Mucosa of gallbladder (tissue), 1 donor: ENCODE measurements around the gene PPTC7. TPM values are rescaled to one million over a fixed set of nuclear protein-coding genes. Genes with fewer than 3 reads are reported as not detected.
"Not testable (repeated sequence)": the region's sequence is repeated elsewhere in the genome, so short reads cannot be mapped to it uniquely, and the experiment has no call there.

Source experiments
- DNase-seq: peaks from one replicate; pipeline ENCODE4 v3.0.0-alpha.2; 2020; ENCODE audit warnings: low spot score
- total RNA-seq: library from RNA; stranded (reverse); gene quantifications from one replicate; pipeline ENCODE4 v1.2.1, GENCODE V29; 2021
- donor health status: DM: no; HTN: no; CAD: no.

Gene PPTC7, protein sequence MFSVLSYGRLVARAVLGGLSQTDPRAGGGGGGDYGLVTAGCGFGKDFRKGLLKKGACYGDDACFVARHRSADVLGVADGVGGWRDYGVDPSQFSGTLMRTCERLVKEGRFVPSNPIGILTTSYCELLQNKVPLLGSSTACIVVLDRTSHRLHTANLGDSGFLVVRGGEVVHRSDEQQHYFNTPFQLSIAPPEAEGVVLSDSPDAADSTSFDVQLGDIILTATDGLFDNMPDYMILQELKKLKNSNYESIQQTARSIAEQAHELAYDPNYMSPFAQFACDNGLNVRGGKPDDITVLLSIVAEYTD
- 18.2 TPM for total RNA-seq

DNA sequence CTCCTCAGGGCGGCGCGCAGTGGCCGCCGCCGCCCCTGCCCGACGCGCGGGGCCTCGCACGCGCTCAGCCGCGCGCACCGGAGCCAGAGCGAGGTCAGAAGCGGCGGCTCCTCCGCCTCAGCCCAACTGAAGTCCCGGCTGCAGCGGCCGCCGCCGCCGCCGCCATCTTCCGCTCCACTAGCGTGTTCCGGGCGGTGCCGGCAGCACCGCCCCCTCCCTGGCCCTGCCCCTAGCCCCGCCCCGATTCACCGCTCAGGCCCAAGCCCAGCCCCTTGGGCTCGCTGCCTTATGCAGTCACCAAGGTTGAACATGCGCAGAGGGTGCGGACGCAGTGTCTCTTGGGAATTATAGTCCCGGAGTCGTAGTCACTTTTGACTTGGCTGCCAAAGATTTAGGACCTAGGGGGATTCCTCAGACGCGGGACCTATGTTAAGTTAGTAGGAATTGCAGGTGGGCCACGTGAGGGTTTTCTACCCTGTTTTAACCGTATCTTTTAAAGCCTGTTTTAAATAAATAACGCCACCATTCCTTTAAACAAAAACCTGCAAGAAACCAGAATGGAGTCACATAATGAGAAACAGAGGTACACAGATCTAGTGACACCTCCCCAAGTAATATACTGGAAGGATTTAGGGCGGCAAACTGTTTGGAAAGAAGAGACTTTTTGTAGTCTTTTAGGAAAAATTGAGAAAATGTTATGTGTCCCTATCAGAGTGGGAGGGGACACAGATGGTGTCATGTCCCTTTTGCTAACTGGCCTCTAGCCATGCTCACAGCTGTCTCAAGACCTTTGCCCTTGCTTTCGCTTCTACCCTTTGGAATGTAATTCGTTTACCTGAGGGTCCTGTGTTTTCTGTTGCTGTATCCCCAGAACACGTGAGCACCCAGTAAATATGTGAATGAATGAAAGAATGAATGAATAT lies at the start of gene PPTC7:
Gene PPTC7, minus strand, starts transcription at position 182 of the 923 bp plus-strand sequence. CDS start 287 bp downstream, outside the sequence.
- peak; percentile 96 for DNase-seq

DNA sequence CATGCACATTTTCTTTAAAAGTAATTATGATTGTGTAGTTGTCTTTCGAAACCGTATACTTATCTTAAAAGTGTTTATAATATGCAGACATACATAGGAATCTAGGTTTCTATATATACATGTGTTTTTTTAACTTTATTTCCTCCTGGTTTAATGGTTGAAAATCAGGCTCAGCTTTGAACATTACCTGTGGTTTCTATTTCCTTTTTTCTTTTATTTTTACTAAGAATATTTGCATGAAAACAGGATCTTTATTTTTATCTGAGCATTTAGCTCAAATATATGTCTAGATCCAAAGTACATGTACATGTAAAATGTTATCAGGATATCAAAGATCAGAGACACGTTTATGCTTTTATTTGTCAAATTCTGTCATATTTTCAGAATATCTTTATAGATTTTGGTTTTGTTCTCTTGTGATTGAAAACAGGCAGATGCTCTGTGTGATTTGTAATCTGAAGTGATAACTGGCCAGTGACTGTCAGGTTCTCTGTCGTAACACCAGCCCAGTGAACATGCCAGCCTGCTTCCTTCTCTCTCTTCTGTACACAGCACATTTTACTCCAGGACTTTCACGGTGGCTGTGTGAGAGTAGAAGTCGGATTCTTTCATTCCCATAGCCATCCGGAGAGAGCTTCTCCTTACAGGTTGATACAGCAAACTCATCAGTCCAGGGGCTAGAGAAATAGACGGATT lies 44.5 kb upstream of the PPTC7 start:
- DNase-seq = no peak

DNA sequence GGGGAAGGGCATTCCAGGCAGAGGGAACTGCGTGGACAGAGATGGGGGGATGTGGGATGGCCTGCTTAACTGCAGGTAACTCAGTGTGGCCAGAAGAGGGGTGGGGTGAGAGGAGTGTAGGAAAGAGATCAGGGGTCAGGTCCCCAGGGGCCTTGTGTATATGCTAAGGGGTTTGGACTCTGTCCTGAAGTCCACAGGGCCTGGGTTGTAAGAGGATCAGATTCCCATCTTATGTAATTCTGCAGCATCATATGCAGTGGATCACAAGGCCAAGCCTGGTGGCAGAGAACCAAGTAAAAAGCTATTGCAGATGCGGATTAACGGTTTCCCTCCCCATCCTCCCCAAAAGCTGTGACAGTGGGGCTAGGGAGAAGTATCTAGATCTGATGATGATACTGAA lies 39.5 kb upstream of the PPTC7 start:
- DNase-seq = no peak

DNA sequence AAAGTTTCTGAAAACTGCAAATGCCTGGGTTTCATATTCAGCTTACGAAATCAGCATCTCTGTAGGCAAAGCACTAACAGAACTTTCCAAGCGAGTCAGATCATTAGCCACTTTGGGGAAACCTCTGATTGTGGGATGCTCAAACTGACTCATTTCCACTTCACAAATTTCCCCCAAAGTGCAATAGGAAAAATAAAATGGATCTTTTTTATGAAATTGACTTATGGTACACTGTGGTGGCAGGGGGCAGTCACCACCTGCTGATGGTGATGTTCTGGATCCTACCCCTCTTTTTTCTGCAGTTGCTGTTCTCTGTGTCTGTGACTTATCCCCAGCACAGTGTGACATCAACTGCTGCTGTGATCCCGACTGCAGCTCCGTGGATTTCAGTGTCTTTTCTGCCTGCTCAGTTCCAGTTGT lies 36.4 kb upstream of the PPTC7 start:
- no peak for DNase-seq

DNA sequence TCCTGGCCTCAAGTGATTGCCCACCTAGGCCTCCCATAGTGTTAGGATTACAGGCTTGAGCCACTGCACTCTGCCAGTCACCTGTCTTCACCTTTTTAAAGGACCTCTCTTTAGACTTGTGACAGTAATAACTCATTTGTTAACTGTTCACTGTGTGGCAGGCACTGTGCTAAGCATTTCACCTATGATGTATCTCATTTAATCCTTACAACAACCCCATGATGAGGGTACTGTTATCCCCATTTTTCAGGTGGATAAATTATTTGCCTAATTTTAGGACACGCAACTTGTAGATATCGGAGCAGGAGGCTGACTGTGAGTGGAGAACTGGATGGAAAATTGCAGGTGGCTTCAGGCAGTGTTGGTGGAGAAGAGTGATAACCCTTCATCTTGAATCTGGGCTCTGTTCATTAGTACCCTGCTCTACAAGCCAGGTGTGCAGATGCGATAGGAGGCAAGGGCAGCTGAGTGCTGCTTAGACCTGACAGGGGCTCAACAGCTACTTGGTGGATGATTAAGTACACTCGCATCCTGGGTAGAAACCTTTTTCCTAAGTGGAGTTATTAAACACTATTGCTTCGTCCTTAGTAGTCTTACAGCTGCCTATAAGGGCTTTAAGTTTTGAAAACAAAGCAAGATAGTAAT lies 33.5 kb upstream of the PPTC7 start:
- DNase-seq = no peak

DNA sequence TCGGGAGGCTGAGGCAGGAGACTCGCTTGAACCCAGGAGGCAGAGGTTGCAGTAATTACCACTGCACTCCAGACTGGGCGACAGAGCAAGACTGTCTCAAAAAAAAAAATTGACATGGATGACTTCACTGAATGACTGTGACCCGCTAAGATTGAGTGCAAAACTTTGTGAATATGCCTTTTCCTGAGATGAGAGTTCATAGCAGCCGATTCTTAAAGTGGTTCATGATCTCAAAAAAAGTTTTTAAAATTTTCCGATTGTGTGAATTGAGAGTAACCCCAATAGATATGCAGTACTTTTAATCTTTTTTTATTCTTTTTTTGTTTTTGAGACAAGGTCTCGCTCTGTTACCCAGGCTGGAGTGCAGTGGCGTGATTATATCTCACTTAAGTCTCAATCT lies 32.1 kb upstream of the PPTC7 start:
- DNase-seq = no peak

DNA sequence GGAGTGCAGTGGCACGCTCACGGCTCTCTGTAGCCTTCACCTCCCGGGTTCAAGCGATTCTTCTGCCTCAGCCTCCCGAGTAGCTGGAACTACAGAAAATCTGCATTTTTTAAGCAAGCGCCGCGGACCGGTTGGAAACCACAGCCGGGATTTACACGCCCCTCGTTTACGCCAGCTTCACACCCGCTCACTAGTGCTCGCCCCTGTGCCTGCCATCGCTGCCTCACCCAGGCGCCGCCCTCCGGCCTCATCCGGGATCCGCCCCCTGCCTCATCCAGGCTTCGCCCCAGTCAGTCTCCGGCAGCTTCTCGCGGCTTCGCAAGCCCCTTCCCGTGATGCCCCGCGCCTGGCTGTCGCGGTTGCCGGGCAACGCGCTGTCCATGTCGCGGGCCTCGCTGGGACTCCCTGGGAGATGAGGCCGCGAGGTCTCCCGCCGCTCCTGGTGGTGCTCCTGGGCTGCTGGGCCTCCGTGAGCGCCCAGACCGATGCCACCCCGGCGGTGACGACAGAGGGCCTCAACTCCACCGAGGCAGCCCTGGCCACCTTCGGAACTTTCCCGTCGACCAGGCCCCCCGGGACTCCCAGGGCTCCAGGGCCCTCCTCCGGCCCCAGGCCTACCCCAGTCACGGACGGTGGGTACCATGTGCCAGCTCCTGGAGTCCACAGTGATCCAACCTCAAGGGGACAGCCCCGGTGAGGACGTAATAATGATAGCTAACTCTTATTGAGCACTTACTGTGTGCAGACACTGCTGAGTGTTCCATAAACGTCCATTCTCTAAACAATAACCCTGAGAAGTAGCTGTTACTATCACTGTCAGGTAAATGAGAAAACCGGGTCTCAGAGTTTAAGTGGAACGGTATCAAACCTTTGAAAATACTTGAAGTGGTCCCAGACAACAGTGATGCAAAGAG lies 30.9 kb upstream of the PPTC7 start, which contains the start of gene TCTN1:
Gene TCTN1, plus strand, starts transcription at position 359 of the 914 bp plus-strand sequence. Its CDS starts 54 bp downstream, at position 413.
- DNase-seq = peak; percentile 97

DNA sequence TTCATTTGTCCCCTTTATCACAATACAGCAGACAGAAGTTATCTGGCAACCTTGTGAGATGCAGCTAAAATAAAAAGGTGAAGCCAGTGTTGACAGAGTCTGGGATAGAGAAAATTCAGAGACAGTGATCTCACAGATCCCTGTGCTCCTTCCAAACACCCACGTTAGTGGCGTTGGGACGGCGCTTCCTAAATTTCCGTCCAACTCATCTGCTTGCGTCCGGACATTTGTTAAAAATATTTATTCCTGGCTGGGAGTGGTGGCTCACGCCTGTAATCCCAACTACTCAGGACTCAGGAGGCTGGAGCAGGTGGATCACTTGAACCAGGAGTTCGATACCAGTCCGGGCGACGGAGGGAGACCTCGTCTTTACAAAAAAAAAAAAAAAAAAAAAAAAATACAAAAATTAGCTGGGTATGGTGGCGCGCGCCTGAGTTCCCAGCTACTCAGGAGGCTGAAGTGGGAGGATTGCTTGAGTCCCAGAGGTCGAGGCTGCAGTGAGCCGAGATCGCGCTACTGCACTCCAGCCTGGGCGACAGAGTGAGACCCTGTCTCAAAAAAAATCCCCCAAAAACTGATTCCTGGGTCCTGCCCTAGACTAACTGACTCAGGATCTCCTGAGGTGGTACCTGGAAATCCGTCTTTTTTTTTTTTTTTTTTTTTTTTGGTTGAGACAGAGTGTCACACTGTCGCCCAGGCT lies 30.1 kb upstream of the PPTC7 start:
- no peak for DNase-seq

DNA sequence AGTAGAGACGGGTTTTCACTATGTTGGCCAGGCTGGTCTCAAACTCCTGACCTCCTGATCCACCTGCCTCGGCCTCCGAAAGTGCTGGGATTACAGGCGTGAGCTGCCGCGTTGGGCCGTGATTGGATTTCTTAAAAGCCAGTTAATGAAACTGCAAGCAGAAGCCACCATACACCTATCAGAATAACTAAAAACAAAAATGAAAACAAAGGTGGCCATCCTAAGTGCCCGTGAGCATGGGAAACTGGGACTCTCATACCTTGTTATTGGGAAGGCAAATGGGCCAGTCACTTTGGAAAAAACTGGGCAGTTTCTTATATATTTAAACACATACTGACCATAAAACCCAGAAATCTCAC lies 23.1 kb upstream of the PPTC7 start:
- no peak for DNase-seq

DNA sequence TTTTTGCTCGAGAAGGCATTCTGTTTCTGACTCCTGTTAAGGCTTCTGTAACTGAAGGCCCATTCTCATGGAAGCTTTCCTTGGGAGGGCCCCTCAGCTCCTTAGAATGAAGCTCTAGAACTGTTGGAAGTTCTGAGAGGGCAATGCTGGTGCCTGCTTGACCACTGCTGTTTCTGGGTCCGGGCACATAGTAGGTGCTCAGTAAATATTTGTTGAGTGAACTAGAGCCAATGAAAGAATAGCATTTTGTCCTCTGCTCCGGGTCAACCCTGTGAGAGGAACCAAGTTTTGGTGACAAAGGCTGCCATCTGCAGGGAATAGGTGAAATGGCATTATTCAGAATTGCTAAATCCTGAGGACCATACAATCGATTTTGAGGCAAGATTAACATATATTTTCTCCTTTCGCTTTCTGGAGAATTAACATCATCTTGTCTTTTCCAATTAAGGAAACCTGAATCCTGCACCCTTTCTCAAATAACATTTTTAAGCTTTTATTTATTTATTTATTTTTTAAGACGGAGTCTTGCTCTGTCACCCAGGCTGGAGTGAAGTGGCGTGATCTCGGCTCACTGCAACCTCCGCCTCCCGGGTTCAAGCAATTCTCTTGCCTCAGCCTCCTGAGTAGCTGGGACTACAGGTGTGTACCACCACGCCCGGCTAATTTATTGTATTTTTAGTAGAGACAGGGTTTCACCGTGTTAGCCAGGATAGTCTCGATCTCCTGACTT lies 19.1 kb upstream of the PPTC7 start:
- DNase-seq = peak; percentile 47

DNA sequence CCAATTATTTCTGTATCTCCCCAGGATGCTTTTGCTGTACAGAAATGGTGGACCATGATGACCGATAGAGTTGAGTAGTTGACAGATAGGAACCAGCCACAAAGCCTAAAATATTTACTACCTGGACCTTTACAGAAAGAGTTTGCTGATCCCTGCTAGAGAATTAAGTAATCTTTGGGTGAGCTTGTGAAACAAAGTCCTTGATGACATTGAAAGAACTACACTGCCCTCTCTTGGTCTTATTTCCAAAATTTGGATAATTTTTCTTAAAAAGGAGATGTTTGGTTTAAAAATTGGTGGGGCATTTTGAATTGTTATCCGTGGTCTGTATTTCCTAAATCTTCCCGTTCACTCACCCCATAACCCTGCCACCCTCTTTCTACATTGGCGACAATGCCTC lies 17.1 kb upstream of the PPTC7 start:
- DNase-seq = no peak

DNA sequence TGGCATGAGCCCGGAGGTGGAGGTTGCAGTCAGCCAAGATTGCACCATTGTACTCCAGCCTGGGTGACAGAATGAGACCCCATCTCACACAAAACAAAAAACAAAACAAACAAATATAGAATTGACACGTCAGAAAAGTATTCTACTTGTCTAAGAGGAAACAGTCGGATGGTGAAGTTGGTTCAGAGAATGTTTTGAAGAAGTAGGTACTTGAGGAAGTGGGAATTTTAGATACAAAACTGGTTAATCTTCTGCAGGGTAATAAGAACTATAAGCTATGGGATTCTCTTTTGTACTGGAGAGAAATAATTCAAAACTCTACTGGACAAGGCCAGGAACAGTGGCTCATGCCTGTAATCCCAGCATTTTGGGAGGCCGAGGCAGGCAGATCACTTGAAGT lies 16.2 kb upstream of the PPTC7 start:
- no peak for DNase-seq

DNA sequence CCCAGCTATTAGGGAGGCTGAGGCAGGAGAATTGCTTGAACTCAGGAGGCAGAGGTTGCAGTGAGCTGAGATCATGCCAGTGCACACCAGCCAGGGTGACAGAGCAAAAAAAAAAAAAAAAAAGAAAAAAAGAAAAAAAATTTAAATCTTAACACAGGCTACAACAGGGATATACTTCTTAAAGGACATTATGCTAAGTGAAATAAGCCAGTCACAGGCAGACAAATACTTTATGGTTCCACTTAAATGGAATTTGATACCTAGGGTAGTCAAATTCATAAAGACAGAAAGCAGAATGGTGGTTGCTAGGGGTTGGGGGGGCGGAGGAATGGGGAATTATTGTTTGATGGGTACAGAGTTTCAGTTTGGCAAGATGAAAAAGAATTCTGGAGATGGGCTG lies 14.8 kb upstream of the PPTC7 start:
- no peak for DNase-seq

DNA sequence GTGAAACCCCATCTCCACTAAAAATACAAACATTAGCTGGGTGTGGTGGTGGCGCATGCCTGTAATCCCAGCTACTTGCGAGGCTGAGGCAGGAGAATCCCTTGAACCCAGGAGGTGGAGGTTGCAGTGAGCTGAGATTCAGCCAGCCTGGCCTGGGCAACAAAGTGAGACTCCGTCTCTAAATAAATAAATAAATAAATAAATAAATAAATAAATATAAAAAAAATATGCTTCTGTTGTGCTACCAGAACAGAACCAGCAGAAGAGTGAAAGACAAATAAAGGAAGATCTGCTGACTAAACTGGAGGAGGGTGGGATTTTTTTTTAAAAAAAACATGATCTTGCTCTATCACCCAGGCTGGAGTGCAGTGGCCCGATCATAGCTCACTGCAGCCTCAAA lies 9.8 kb upstream of the PPTC7 start:
- not testable (repeated sequence) for DNase-seq

DNA sequence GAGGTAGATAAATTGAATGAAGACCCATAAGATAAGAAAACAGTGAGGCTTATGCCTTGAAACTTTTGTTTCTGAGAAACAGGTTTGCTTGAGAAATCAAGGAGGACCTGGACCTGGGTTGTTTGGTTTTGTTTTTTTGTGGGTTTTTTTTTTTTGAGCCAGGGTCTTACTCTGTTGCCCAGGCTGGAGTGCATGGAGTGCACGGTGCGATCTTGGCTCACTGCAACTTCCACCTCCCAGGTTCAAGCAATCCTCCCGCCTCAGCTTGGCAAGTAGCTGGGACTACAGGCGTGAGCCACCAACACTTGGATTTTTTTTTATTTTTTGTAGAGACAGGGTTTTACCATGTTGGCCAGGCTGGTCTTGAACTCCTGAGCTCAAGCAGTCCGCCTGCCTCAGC lies 9.0 kb upstream of the PPTC7 start:
- no peak for DNase-seq

DNA sequence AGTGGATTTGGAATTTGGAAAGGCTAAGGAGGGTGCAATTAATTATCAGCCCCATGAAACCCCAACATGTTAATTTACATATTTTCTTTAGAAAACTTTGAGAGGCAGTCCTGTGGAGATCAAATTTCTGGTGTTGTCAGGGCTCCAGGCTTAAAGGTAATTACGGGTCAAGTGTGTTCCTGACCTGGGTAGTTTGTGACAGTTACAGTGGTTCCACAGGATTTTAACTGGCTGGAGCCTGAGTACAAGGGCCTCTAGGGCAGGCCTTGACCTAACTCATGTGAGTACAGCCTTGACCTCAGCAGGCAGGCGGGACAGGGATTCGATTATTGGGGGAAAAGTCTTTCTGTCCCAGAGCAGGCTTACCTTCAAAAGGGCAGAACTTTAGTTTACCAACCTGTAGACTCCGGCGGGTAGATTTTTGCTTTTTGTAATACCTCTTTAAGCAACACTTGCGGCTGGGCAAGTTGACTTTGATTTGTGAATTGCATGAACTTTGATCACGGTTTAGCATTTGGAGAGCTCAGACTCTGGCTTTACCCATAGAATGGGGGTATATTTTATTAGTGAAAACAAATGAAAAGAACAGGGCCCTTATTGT lies 8.4 kb upstream of the PPTC7 start:
- DNase-seq = no peak

DNA sequence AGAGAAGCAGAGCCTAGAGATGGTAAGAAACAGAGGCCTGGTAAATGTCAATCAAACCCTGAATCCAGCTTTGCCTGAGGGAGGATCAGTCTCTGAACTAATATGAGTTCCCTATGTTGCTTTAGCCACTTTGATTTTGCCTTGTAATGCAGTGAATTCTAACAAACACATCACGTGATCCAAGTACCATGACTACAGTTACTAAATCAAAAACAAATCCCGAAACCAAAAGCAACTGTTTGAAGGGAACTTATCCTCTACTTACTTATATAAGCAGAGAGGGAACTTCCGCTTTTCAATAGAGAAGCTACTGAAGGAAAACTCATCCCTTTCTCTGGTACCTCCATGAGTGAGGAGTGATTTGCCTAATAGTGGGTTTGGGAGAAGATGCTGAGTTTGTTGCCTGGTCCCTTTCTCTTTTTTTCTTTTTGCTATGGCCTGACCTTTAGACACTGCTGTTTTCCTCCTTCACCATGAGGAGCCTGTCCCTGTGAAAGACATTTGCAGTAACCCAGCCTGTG lies 7.7 kb upstream of the PPTC7 start:
- DNase-seq = no peak

DNA sequence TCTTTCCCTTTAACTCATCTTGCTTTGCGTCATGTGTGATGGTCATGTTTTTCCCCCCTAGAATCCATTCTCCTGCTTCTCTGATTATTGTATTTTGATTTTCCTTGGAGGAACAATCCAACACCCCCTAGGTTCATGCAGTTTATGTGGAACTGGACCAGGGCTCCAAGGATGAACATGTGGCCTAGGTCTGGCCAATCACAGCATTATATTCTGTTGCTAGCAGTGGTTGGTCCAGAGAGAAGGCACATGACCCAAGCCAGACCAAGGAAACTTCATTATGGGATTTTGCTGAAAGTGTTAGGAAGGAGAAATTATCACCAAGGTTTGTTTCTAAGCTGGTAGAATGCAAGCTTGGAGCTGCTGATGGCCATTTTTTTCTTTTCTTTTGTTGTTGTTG lies 6.9 kb upstream of the PPTC7 start:
- DNase-seq = no peak

DNA sequence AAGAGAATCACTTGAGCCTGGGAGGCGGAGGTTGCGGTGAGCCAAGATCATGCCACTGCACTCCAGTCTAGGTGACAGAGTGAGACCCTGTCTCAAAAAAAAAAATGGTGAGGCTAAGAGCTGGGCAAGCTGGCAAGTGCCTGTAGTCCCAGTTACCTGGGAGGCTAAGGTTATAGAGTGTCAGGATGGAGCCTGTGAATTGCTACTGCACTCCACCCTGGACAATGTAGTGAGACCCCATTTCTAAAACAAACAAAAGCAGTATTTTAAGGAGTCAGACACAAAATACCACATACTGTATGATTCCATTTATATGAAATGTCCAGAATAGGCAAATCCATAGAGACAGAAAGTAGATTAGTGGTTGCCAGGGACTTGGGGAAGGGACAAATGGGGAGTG lies 4.0 kb upstream of the PPTC7 start:
- DNase-seq = not testable (repeated sequence)
